HG03378 (cell line): ENCODE results near the gene DCBLD1.
A peak's percentile ranks its signal among the peaks of the same experiment; 100 is the strongest.
"Not testable (repeated sequence)": the region's sequence is repeated elsewhere in the genome, so short reads cannot be mapped to it uniquely, and the experiment has no call there.

Experiments used
- ATAC-seq: cut with Tn5 transposase; IDR thresholded peaks from one replicate; pipeline ENCODE4 v1.9.1; 2021; ENCODE audit warnings: mild to moderate bottlenecking, moderate library complexity; ENCODE audit not compliant: unreplicated experiment

Gene DCBLD1

GRCh38 chr6:117497237-117497636, 14.8 kb downstream of the DCBLD1 start:
- ATAC-seq = no peak

- peak; percentile 49 for ATAC-seq
These were observed 15.7 kb downstream of the DCBLD1 start for GRCh38 chr6:117498159-117498558.

GRCh38 chr6:117501722-117502121, 19.2 kb downstream of the DCBLD1 start:
- ATAC-seq = no peak

GRCh38 chr6:117502580-117502979, 20.1 kb downstream of the DCBLD1 start:
- no peak for ATAC-seq

GRCh38 chr6:117503211-117503610, 20.7 kb downstream of the DCBLD1 start:
- ATAC-seq = no peak

- ATAC-seq = no peak
These were observed 22.1 kb downstream of the DCBLD1 start for GRCh38 chr6:117504478-117505144.

- no peak for ATAC-seq
These were observed 22.8 kb downstream of the DCBLD1 start for GRCh38 chr6:117505311-117505710.

- no peak for ATAC-seq
These were observed 23.8 kb downstream of the DCBLD1 start for GRCh38 chr6:117506180-117506835.

- no peak for ATAC-seq
These were observed 24.4 kb downstream of the DCBLD1 start for GRCh38 chr6:117506907-117507306.

GRCh38 chr6:117508450-117508971, 26.0 kb downstream of the DCBLD1 start:
- no peak for ATAC-seq

GRCh38 chr6:117509021-117509420, 26.5 kb downstream of the DCBLD1 start:
- ATAC-seq = no peak

GRCh38 chr6:117512056-117512828, 29.8 kb downstream of the DCBLD1 start:
- no peak for ATAC-seq

GRCh38 chr6:117512987-117513573, 30.6 kb downstream of the DCBLD1 start:
- no peak for ATAC-seq

GRCh38 chr6:117513778-117514365, 31.4 kb downstream of the DCBLD1 start:
- no peak for ATAC-seq

GRCh38 chr6:117514655-117515054, 32.2 kb downstream of the DCBLD1 start:
- ATAC-seq = no peak

- ATAC-seq = no peak
These were observed 32.9 kb downstream of the DCBLD1 start for GRCh38 chr6:117515326-117515725.

- ATAC-seq = not testable (repeated sequence)
These were observed 35.5 kb downstream of the DCBLD1 start for GRCh38 chr6:117517995-117518394.

- ATAC-seq = no peak
These were observed 36.4 kb downstream of the DCBLD1 start for GRCh38 chr6:117518870-117519269.

- ATAC-seq = no peak
These were observed 38.3 kb downstream of the DCBLD1 start for GRCh38 chr6:117520603-117521395.
